A549 (cell line): ENCODE results near the gene PRR19. TPM values are rescaled to one million over a fixed set of nuclear protein-coding genes. Genes with fewer than 3 reads are reported as not detected.

Experiments used
- ATAC-seq, 2 experiments: fragments of 200-7000 bp in 1 of 2; fragments of >200 bp in 1 of 2; cut with Nextera tagmentation in 1 of 2; cut with Tn5 transposase in 1 of 2; 3 replicates each; pipeline versions ENCODE4 v1.8.0 to v1.9.1; 2018 to 2020; ENCODE audit warnings: mild to moderate bottlenecking in 1 of 2, moderate library complexity in 1 of 2
- CTCF ChIA-PET: fragments of 300-600 bp; sonication (Branson Sonifier 250); formaldehyde crosslinking; extraction: SDS; loops from one replicate; lab custom pipeline; 2021; ENCODE audit warnings: antibody characterized with exemption, inconsistent platforms; lab: Yijun Ruan, JAX
- POLR2A ChIA-PET: fragments of 350-600 bp; formaldehyde crosslinking; extraction: SDS; loops from one replicate; lab custom pipeline; 2021; ENCODE audit warnings: antibody characterized with exemption, inconsistent platforms; lab: Yijun Ruan, JAX
- DNase-seq, 2 experiments: peaks; one replicate each; pipeline versions ENCODE4 v3.0.0 to v3.0.0-alpha.2; 2011 to 2016; ENCODE audit warnings: low read depth in 1 of 2, low spot score in 1 of 2
- FAIRE-seq: peaks from 2 replicates; lab custom pipeline; 2011; peaks lifted over from hg19 to GRCh38; lab: Jason Lieb, UNC
- H3K27ac ChIP-seq, 2 experiments: fragments of >200 bp; sonication (Bioruptor Twin); formaldehyde crosslinking; 3 replicates each; pipeline ENCODE4 v1.5.1; 2016 to 2017
- H3K4me1 ChIP-seq: fragments of >200 bp; sonication (Bioruptor Twin); formaldehyde crosslinking; 3 replicates; pipeline ENCODE4 v1.6.1; 2016
- H3K4me2 ChIP-seq: fragments of >200 bp; sonication (Bioruptor Twin); formaldehyde crosslinking; 3 replicates; pipeline ENCODE4 v1.6.1; 2016
- H3K4me3 ChIP-seq: fragments of >200 bp; sonication (Bioruptor Twin); formaldehyde crosslinking; 3 replicates; pipeline ENCODE4 v1.5.1; 2016
- H3K9me3 ChIP-seq: fragments of >200 bp; sonication (Bioruptor Twin); formaldehyde crosslinking; 3 replicates; pipeline ENCODE4 v1.6.1; 2016
- CBX2 ChIP-seq: fragments of 200-600 bp; sonication (generic); IDR thresholded peaks from 2 replicates; pipeline ENCODE4 v1.6.1; 2016; ENCODE audit warnings: low read depth, mild to moderate bottlenecking, borderline replicate concordance
- CBX8 ChIP-seq: fragments of 200-600 bp; sonication (generic); IDR thresholded peaks from 2 replicates; pipeline ENCODE4 v1.6.1; 2016
- EP300 ChIP-seq, 2 experiments: fragments of >200 bp; sonication (Bioruptor Twin); formaldehyde crosslinking; IDR thresholded peaks; 2 replicates in 1 of 2; 3 replicates in 1 of 2; pipeline ENCODE4 v1.6.1; 2016 to 2017
- FOSB ChIP-seq: fragments of 250-450 bp; sonication (Bioruptor Pico); IDR thresholded peaks from 2 replicates; pipeline ENCODE4 v1.5.0; 2020; ENCODE audit warnings: mild to moderate bottlenecking, moderate library complexity
- HOXA7 ChIP-seq: fragments of 250-450 bp; sonication (Bioruptor Pico); IDR thresholded peaks from 2 replicates; pipeline ENCODE4 v1.5.0; 2020; ENCODE audit warnings: mild to moderate bottlenecking, moderate library complexity
- HOXB13 ChIP-seq: fragments of 250-450 bp; sonication (Bioruptor Pico); IDR thresholded peaks from 2 replicates; pipeline ENCODE4 v1.5.0; 2020; ENCODE audit warnings: low read depth, mild to moderate bottlenecking, moderate library complexity
- JUNB ChIP-seq: fragments of >200 bp; sonication (Bioruptor Twin); formaldehyde crosslinking; IDR thresholded peaks from 2 replicates; pipeline ENCODE4 v1.6.1; 2016
- KDM1A ChIP-seq: fragments of 200-600 bp; sonication (generic); IDR thresholded peaks from 2 replicates; pipeline ENCODE4 v1.6.1; 2016; ENCODE audit warnings: low read depth, mild to moderate bottlenecking
- KDM5A ChIP-seq: fragments of 200-600 bp; sonication (generic); IDR thresholded peaks from 2 replicates; pipeline ENCODE4 v1.6.1; 2016; ENCODE audit warnings: antibody characterized with exemption, mild to moderate bottlenecking
- MAFK ChIP-seq: fragments of 450-650 bp; IDR thresholded peaks from 2 replicates; pipeline ENCODE4 v1.6.1; 2014; ENCODE audit not compliant: partially characterized antibody
- NFE2L2 ChIP-seq: fragments of 150-350 bp; conservative IDR thresholded peaks from 2 replicates; pipeline ENCODE4 v1.6.1; 2014; ENCODE audit warnings: low read length
- NPAS2 ChIP-seq: fragments of 250-450 bp; sonication (Bioruptor Pico); IDR thresholded peaks from 2 replicates; pipeline ENCODE4 v1.8.0; 2022; ENCODE audit warnings: mild to moderate bottlenecking, moderate library complexity, borderline replicate concordance
- PHF8 ChIP-seq: fragments of 200-600 bp; sonication (generic); IDR thresholded peaks from 2 replicates; pipeline ENCODE4 v1.6.1; 2016; ENCODE audit warnings: low read depth, mild to moderate bottlenecking, antibody characterized with exemption, moderate library complexity, borderline replicate concordance
- POLR2A ChIP-seq: IDR thresholded peaks from 2 replicates; pipeline ENCODE4 v1.6.1; 2012; ENCODE audit warnings: mild to moderate bottlenecking, low read length
- POLR2AphosphoS2 ChIP-seq: conservative IDR thresholded peaks from 2 replicates; pipeline ENCODE4 v1.6.1; 2012; ENCODE audit warnings: low read length, improper control_type of control experiment, inconsistent platforms
- RAD21 ChIP-seq, 2 experiments: fragments of >200 bp in 1 of 2; sonication (Bioruptor Twin) in 1 of 2; formaldehyde crosslinking in 1 of 2; IDR thresholded peaks in 1 of 2; conservative IDR thresholded peaks in 1 of 2; 2 replicates in 1 of 2; 3 replicates in 1 of 2; pipeline ENCODE4 v1.6.1; 2012 to 2018; ENCODE audit warnings: inconsistent platforms in 1 of 2
- RCOR1 ChIP-seq: fragments of 150-350 bp; IDR thresholded peaks from 2 replicates; pipeline ENCODE4 v1.6.1; 2014; ENCODE audit warnings: antibody characterized with exemption, low read length, low read depth
- RNF2 ChIP-seq: fragments of 200-600 bp; sonication (generic); IDR thresholded peaks from 2 replicates; pipeline ENCODE4 v1.6.1; 2016; ENCODE audit warnings: low read depth, mild to moderate bottlenecking, antibody characterized with exemption, moderate library complexity, borderline replicate concordance
- SREBF2 ChIP-seq: fragments of 450-650 bp; IDR thresholded peaks from 2 replicates; pipeline ENCODE4 v1.6.1; 2014; ENCODE audit warnings: mild to moderate bottlenecking, moderate library complexity
- TFCP2L1 ChIP-seq: fragments of 250-450 bp; sonication (Bioruptor Pico); IDR thresholded peaks from 2 replicates; pipeline ENCODE4 v1.5.0; 2021; ENCODE audit warnings: mild to moderate bottlenecking
- ZC3H11A ChIP-seq: fragments of 450-650 bp; IDR thresholded peaks from 2 replicates; pipeline ENCODE4 v1.6.1; 2014; ENCODE audit warnings: antibody characterized with exemption, mild to moderate bottlenecking
- WGBS: methylation state at CpG from one replicate; pipeline ENCODE4 v1.1.6; 2017; ENCODE audit errors: missing lambda C conversion rate; 5-methylcytosine and 5-hydroxymethylcytosine counted together
- polyA plus RNA-seq, 4 experiments: library from polyadenylated mRNA; depleted of rRNA in 3 of 4; stranded (reverse); fragments of >200 nt; fragmentation: RNase III in 1 of 4; extraction: RNeasy Plus Mini Kit Qiagen cat#74134 plus additional on column Dnase treatment in 1 of 4; gene quantifications; 2 replicates in 3 of 4; 3 replicates in 1 of 4; pipeline ENCODE4 v1.2.3, GENCODE V29; 2011 to 2017
- TF ChIP-seq, protein P1 (sequence below): fragments of >200 bp; sonication (Bioruptor Twin); formaldehyde crosslinking; IDR thresholded peaks from 3 replicates; pipeline ENCODE4 v1.5.1; 2016
- TF ChIP-seq, protein P2 (sequence below): IDR thresholded peaks from 2 replicates; pipeline ENCODE4 v1.6.1; 2012
- TF ChIP-seq, protein P3 (sequence below): fragments of >200 bp; sonication (Bioruptor Twin); formaldehyde crosslinking; IDR thresholded peaks from 3 replicates; pipeline ENCODE4 v1.6.1; 2016
- TF ChIP-seq, protein P4 (sequence below): fragments of 450-650 bp; IDR thresholded peaks from 2 replicates; pipeline ENCODE4 v1.6.1; 2014; ENCODE audit warnings: antibody characterized with exemption

Gene PRR19
- polyA plus RNA-seq, 2 of the 4 experiments (the other 2 are of a cell fraction): 1.1 to 4.5 TPM

DNA sequence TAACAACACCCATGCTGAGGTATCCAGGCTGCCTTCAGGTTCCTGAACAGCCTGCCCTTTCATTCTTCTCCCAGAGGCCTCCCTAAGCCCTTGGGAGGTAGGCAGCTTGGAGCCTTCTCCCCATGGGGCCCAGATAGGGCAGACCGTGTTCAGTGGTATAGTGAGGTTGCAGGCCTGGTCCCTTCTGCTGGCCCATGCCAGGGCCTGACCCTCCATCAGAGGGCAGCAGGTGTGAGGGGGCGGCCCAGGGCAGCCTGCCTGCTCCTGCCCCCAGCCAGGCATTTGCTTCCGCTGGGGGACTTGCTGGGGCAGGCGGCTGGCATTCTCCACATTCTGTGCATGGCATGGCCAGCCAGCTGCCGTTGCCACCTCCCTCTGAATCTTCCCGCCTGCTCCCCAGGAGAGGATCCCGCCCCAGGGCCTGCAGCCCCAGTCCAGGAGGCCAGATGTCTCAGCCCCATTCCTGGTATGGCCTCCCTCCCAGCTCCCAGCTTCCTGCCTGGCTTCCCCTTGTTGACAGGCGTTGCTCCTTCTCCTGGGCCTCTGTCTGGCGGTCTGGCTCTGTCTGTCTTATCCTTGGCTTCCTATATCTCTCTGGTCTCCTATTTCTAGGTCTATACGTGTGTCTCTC lies 24.0 kb upstream of the PRR19 start:
- FAIRE-seq (peak; percentile 61), ATAC-seq (no peak), DNase-seq (no peak)
- no peak overlapping the region for H3K4me2 ChIP-seq
- H3K4me1 ChIP-seq: peaks cover 43% of the 10 kb centered on the region
- TF ChIP-seq MAFK: no peak
- no peak for TF ChIP-seq EP300 (IDR thresholded peaks at IDR 0.05)
- no peak for TF ChIP-seq PHF8
- no peak for TF ChIP-seq TFCP2L1
- no peak for TF ChIP-seq RAD21 (conservative IDR thresholded peaks at IDR 0.05 in 1 of 2, IDR thresholded peaks at IDR 0.05 in 1 of 2)
- TF ChIP-seq FOSB (CRISPR knock-in tag): no peak
- TF ChIP-seq KDM5A: no peak
- TF ChIP-seq CBX2: no peak
- TF ChIP-seq NPAS2 (CRISPR knock-in tag): no peak
- TF ChIP-seq, protein P1, sequence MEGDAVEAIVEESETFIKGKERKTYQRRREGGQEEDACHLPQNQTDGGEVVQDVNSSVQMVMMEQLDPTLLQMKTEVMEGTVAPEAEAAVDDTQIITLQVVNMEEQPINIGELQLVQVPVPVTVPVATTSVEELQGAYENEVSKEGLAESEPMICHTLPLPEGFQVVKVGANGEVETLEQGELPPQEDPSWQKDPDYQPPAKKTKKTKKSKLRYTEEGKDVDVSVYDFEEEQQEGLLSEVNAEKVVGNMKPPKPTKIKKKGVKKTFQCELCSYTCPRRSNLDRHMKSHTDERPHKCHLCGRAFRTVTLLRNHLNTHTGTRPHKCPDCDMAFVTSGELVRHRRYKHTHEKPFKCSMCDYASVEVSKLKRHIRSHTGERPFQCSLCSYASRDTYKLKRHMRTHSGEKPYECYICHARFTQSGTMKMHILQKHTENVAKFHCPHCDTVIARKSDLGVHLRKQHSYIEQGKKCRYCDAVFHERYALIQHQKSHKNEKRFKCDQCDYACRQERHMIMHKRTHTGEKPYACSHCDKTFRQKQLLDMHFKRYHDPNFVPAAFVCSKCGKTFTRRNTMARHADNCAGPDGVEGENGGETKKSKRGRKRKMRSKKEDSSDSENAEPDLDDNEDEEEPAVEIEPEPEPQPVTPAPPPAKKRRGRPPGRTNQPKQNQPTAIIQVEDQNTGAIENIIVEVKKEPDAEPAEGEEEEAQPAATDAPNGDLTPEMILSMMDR: no peak
- no peak for TF ChIP-seq KDM1A
- no peak for TF ChIP-seq POLR2AphosphoS2
- TF ChIP-seq, protein P2, sequence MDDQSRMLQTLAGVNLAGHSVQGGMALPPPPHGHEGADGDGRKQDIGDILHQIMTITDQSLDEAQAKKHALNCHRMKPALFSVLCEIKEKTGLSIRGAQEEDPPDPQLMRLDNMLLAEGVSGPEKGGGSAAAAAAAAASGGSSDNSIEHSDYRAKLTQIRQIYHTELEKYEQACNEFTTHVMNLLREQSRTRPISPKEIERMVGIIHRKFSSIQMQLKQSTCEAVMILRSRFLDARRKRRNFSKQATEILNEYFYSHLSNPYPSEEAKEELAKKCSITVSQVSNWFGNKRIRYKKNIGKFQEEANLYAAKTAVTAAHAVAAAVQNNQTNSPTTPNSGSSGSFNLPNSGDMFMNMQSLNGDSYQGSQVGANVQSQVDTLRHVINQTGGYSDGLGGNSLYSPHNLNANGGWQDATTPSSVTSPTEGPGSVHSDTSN: no peak
- TF ChIP-seq SREBF2: no peak
- no peak for TF ChIP-seq RNF2
- no peak for TF ChIP-seq JUNB
- no peak for TF ChIP-seq NFE2L2
- H3K27ac ChIP-seq: peak overlapping the region in 1 of 2 experiments; percentile 94; a peak in 3 of 6 replicates
- 79% methylated on average over 10 of the region's 10 CpGs for WGBS
- CTCF ChIA-PET: interaction anchor here (0.7 to 14.6 kb wide), 10 partner anchors 6 to 170 kb away, joined by 4 to 373 read pairs (median 12); partner anchors contain the start of genes CIC, ERF and GSK3A
- no peak overlapping the region for H3K4me3 ChIP-seq
- POLR2A ChIA-PET: interaction anchor here (5.6 kb wide), 1 partner anchor 35 kb away, joined by 56 read pairs; the partner anchor contains the start of gene GSK3A
- no peaks in the 10 kb centered on the region for H3K9me3 ChIP-seq

DNA sequence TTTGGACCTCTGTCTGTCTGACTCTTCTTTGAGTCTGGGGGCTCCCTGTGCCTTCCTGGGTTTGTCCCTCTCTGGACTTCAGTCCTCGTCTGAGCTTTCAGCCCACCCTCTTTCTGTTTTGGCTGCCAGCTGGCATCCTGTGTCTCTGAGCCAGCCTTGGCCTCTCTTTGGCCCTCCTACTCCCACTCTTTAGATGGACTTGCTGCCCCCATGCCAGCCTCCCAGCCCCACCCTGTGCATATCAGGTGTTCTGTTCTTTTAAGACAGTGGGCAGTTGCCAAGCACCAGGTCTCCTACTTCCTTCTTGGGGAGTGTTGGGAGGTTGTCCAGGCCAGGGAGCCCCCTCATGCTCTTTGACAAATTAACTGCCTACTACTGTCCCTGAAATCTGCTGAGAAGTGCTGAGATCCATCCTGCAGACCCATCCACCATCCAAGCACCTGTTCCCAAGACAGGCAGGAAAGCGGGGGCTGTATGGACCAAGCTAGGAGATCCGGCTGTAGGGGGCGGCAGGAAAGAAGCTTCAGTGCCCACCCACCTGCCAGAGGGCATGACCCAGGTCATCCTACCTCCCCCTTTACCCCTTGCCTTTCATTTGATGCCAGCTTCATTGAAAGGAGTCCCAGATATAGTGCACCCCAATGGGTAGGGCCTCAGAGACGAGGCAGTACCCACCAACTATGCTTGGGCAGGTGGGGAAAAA lies 23.3 kb upstream of the PRR19 start:
- peak overlapping the region; percentile 100 for H3K4me2 ChIP-seq
- ChIA-PET CTCF (interaction anchor here (0.7 to 14.6 kb wide), 19 partner anchors 7 to 170 kb away, joined by 3 to 373 read pairs (median 8); partner anchors contain the start of genes CIC, ERF and GSK3A), POLR2A (interaction anchor here (1.1 to 5.6 kb wide), 5 partner anchors 8 to 118 kb away, joined by 3 to 56 read pairs (median 11); partner anchors contain the start of genes CIC and GSK3A)
- H3K27ac ChIP-seq: peak overlapping the region in 1 of 2 experiments; percentile 94; a peak in 3 of 6 replicates
- WGBS: 91% methylated on average over 5 of the region's 5 CpGs
- DNase-seq (no peak), ATAC-seq (no peak), FAIRE-seq (no peak)
- H3K4me1 ChIP-seq: peaks cover 48% of the 10 kb centered on the region
- H3K4me3 ChIP-seq: no peak overlapping the region
- H3K9me3 ChIP-seq: no peaks in the 10 kb centered on the region
- no peak for TF ChIP-seq JUNB
- TF ChIP-seq, protein P3, sequence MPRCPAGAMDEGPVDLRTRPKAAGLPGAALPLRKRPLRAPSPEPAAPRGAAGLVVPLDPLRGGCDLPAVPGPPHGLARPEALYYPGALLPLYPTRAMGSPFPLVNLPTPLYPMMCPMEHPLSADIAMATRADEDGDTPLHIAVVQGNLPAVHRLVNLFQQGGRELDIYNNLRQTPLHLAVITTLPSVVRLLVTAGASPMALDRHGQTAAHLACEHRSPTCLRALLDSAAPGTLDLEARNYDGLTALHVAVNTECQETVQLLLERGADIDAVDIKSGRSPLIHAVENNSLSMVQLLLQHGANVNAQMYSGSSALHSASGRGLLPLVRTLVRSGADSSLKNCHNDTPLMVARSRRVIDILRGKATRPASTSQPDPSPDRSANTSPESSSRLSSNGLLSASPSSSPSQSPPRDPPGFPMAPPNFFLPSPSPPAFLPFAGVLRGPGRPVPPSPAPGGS: no peak
- no peak for TF ChIP-seq EP300 (IDR thresholded peaks at IDR 0.05)
- no peak for TF ChIP-seq RCOR1
- TF ChIP-seq, protein P2: no peak
- TF ChIP-seq POLR2A: no peak; the same call in 1 of the 2 replicates
- TF ChIP-seq CBX8: no peak
- no peak for TF ChIP-seq HOXA7 (CRISPR knock-in tag)
- no peak for TF ChIP-seq HOXB13
- TF ChIP-seq RAD21 (conservative IDR thresholded peaks at IDR 0.05 in 1 of 2, IDR thresholded peaks at IDR 0.05 in 1 of 2): no peak
- TF ChIP-seq, protein P4, sequence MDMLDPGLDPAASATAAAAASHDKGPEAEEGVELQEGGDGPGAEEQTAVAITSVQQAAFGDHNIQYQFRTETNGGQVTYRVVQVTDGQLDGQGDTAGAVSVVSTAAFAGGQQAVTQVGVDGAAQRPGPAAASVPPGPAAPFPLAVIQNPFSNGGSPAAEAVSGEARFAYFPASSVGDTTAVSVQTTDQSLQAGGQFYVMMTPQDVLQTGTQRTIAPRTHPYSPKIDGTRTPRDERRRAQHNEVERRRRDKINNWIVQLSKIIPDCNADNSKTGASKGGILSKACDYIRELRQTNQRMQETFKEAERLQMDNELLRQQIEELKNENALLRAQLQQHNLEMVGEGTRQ: no peak
- TF ChIP-seq KDM1A: no peak
- TF ChIP-seq RNF2: no peak
- TF ChIP-seq FOSB (CRISPR knock-in tag): no peak
- no peak for TF ChIP-seq ZC3H11A
